Measurements from ENCODE around the gene ZNF467.
A peak's percentile ranks its signal among the peaks of the same experiment; 100 is the strongest.

The ZNF467 gene

GRCh38 chr7:149750122-149750845, 23.1 kb downstream of the ZNF467 start:
- Histone ChIP-seq H3K4me3 (ENCODE audit: low read length) (no peak overlapping the region), H3K4me1 (ENCODE audit: control insufficient read depth, insufficient read depth, low read length) (no peaks in the 10 kb centered on the region), H3K9ac (ENCODE audit: low read depth, low read length) (no peak overlapping the region), H3K4me2 (ENCODE audit: low read length) (no peak overlapping the region), H3K27me3 (ENCODE audit: control insufficient read depth, insufficient read depth, low read length) (peaks cover 39% of the 10 kb centered on the region), H3K36me3 (ENCODE audit: insufficient read depth, low read length) (no peaks in the 10 kb centered on the region), H3K9me3 (replicated peaks; ENCODE audit: low read length) (no peaks in the 10 kb centered on the region)

- Histone ChIP-seq H3K4me1 (ENCODE audit: control insufficient read depth, insufficient read depth, low read length) (no peaks in the 10 kb centered on the region), H3K4me3 (ENCODE audit: low read length) (no peak overlapping the region), H3K9me3 (replicated peaks; ENCODE audit: low read length) (no peaks in the 10 kb centered on the region), H3K27me3 (ENCODE audit: control insufficient read depth, insufficient read depth, low read length) (peaks cover 33% of the 10 kb centered on the region), H3K36me3 (ENCODE audit: insufficient read depth, low read length) (no peaks in the 10 kb centered on the region), H3K9ac (ENCODE audit: low read depth, low read length) (no peak overlapping the region), H3K4me2 (ENCODE audit: low read length) (no peak overlapping the region)
These were observed 25.1 kb downstream of the ZNF467 start for GRCh38 chr7:149748076-149748874.

- no peak overlapping the region for H3K9ac ChIP-seq (ENCODE audit: low read depth, low read length)
These were observed 29.7 kb downstream of the ZNF467 start for GRCh38 chr7:149743476-149744255.

GRCh38 chr7:149742075-149742701, 31.2 kb downstream of the ZNF467 start:
- Histone ChIP-seq H3K9ac (ENCODE audit: low read depth, low read length) (peak overlapping the region; percentile 49), H3K36me3 (ENCODE audit: insufficient read depth, low read length) (no peaks in the 10 kb centered on the region), H3K4me3 (ENCODE audit: low read length) (peak overlapping the region; percentile 66), H3K27me3 (ENCODE audit: control insufficient read depth, insufficient read depth, low read length) (peaks cover 18% of the 10 kb centered on the region), H3K4me1 (ENCODE audit: control insufficient read depth, insufficient read depth, low read length) (peaks cover 11% of the 10 kb centered on the region), H3K4me2 (ENCODE audit: low read length) (peak overlapping the region; percentile 93), H3K9me3 (replicated peaks; ENCODE audit: low read length) (no peaks in the 10 kb centered on the region)

More at GRCh38 chr7:149743476-149744255, 29.7 kb downstream of the ZNF467 start:
- H3K36me3 ChIP-seq (ENCODE audit: insufficient read depth, low read length) = no peaks in the 10 kb centered on the region
- no peak overlapping the region for H3K4me2 ChIP-seq (ENCODE audit: low read length)
- H3K27me3 ChIP-seq (ENCODE audit: control insufficient read depth, insufficient read depth, low read length) = peaks cover 22% of the 10 kb centered on the region
- H3K4me1 ChIP-seq (ENCODE audit: control insufficient read depth, insufficient read depth, low read length) = peaks cover 11% of the 10 kb centered on the region
- H3K9me3 ChIP-seq (replicated peaks; ENCODE audit: low read length) = no peaks in the 10 kb centered on the region
- H3K4me3 ChIP-seq (ENCODE audit: low read length) = no peak overlapping the region

GRCh38 chr7:149741629-149742028, 31.8 kb downstream of the ZNF467 start:
- H3K9ac ChIP-seq (ENCODE audit: low read depth, low read length) = peak overlapping the region; percentile 49
- H3K4me1 ChIP-seq (ENCODE audit: control insufficient read depth, insufficient read depth, low read length) = peaks cover 11% of the 10 kb centered on the region
- H3K27me3 ChIP-seq (ENCODE audit: control insufficient read depth, insufficient read depth, low read length) = peaks cover 15% of the 10 kb centered on the region
- H3K4me3 ChIP-seq (ENCODE audit: low read length) = peak overlapping the region; percentile 66
- H3K4me2 ChIP-seq (ENCODE audit: low read length) = peak overlapping the region; percentile 93
- H3K36me3 ChIP-seq (ENCODE audit: insufficient read depth, low read length) = no peaks in the 10 kb centered on the region
- H3K9me3 ChIP-seq (replicated peaks; ENCODE audit: low read length) = no peaks in the 10 kb centered on the region

GRCh38 chr7:149736478-149737360, 36.7 kb downstream of the ZNF467 start:
- Histone ChIP-seq H3K9ac (ENCODE audit: low read depth, low read length) (no peak overlapping the region), H3K36me3 (ENCODE audit: insufficient read depth, low read length) (no peaks in the 10 kb centered on the region), H3K9me3 (replicated peaks; ENCODE audit: low read length) (no peaks in the 10 kb centered on the region), H3K4me2 (ENCODE audit: low read length) (no peak overlapping the region), H3K27me3 (ENCODE audit: control insufficient read depth, insufficient read depth, low read length) (peaks cover 23% of the 10 kb centered on the region), H3K4me1 (ENCODE audit: control insufficient read depth, insufficient read depth, low read length) (peaks cover 3% of the 10 kb centered on the region), H3K4me3 (ENCODE audit: low read length) (no peak overlapping the region)

GRCh38 chr7:149735779-149736477, 37.5 kb downstream of the ZNF467 start:
- Histone ChIP-seq H3K27me3 (ENCODE audit: control insufficient read depth, insufficient read depth, low read length) (peaks cover 20% of the 10 kb centered on the region), H3K4me2 (ENCODE audit: low read length) (no peak overlapping the region), H3K9ac (ENCODE audit: low read depth, low read length) (no peak overlapping the region), H3K4me3 (ENCODE audit: low read length) (no peak overlapping the region), H3K4me1 (ENCODE audit: control insufficient read depth, insufficient read depth, low read length) (no peaks in the 10 kb centered on the region), H3K36me3 (ENCODE audit: insufficient read depth, low read length) (no peaks in the 10 kb centered on the region), H3K9me3 (replicated peaks; ENCODE audit: low read length) (no peaks in the 10 kb centered on the region)

GRCh38 chr7:149735181-149735602, 38.2 kb downstream of the ZNF467 start:
- H3K4me2 ChIP-seq (ENCODE audit: low read length) = no peak overlapping the region
- no peak overlapping the region for H3K9ac ChIP-seq (ENCODE audit: low read depth, low read length)
- H3K4me3 ChIP-seq (ENCODE audit: low read length) = no peak overlapping the region
- H3K9me3 ChIP-seq (replicated peaks; ENCODE audit: low read length) = no peaks in the 10 kb centered on the region
- H3K36me3 ChIP-seq (ENCODE audit: insufficient read depth, low read length) = no peaks in the 10 kb centered on the region
- peaks cover 20% of the 10 kb centered on the region for H3K27me3 ChIP-seq (ENCODE audit: control insufficient read depth, insufficient read depth, low read length)
- H3K4me1 ChIP-seq (ENCODE audit: control insufficient read depth, insufficient read depth, low read length) = no peaks in the 10 kb centered on the region

GRCh38 chr7:149734791-149735075, 38.7 kb downstream of the ZNF467 start:
- no peak overlapping the region for H3K9ac ChIP-seq (ENCODE audit: low read depth, low read length)
- peaks cover 20% of the 10 kb centered on the region for H3K27me3 ChIP-seq (ENCODE audit: control insufficient read depth, insufficient read depth, low read length)
- no peaks in the 10 kb centered on the region for H3K9me3 ChIP-seq (replicated peaks; ENCODE audit: low read length)
- H3K4me1 ChIP-seq (ENCODE audit: control insufficient read depth, insufficient read depth, low read length) = no peaks in the 10 kb centered on the region
- no peak overlapping the region for H3K4me2 ChIP-seq (ENCODE audit: low read length)
- no peak overlapping the region for H3K4me3 ChIP-seq (ENCODE audit: low read length)
- no peaks in the 10 kb centered on the region for H3K36me3 ChIP-seq (ENCODE audit: insufficient read depth, low read length)
